Natural killer cell (primary cell): ENCODE measurements around the gene LMBR1. TPM values are rescaled to one million over a fixed set of nuclear protein-coding genes. Genes with fewer than 3 reads are reported as not detected.

Source experiments
- ATAC-seq, 3 donors: fragments of 150-1000 bp in 2 of 3; fragments of 200-7000 bp in 1 of 3; cut with Tn5 transposase; 1 replicate in 1 of 3; 2 replicates in 2 of 3; pipeline ENCODE4 v1.10.0; 2021; ENCODE audit warnings: mild to moderate bottlenecking in 2 of 3, moderate library complexity in 2 of 3
- DNase-seq, 2 donors: peaks; one replicate each; pipeline versions ENCODE4 v3.0.0 to v3.0.0-alpha.2; 2013 to 2021; ENCODE audit warnings: mixed read lengths in 1 of 2
- H3K27ac ChIP-seq: one replicate; pipeline ENCODE4 v1.5.1; 2013; ENCODE audit warnings: mild to moderate bottlenecking, low read length
- H3K27me3 ChIP-seq: one replicate; pipeline ENCODE4 v1.6.1; 2013; ENCODE audit warnings: low read length; ENCODE audit not compliant: control insufficient read depth, insufficient read depth
- H3K36me3 ChIP-seq: one replicate; pipeline ENCODE4 v1.6.1; 2013; ENCODE audit warnings: low read length; ENCODE audit not compliant: control insufficient read depth, insufficient read depth
- H3K4me1 ChIP-seq: one replicate; pipeline ENCODE4 v1.6.1; 2013; ENCODE audit warnings: low read length; ENCODE audit not compliant: control insufficient read depth, insufficient read depth
- H3K4me3 ChIP-seq: one replicate; pipeline ENCODE4 v1.5.1; 2013; ENCODE audit warnings: low read length
- H3K9me3 ChIP-seq: one replicate; pipeline ENCODE4 v1.6.1; 2013; ENCODE audit warnings: low read length; ENCODE audit not compliant: control insufficient read depth, insufficient read depth
- H3K27ac Mint-ChIP-seq, 2 donors: one replicate each; pipeline ENCODE4 v1.8.0; 2022; ENCODE audit warnings: mild to moderate bottlenecking in 2 of 2, mixed read lengths in 2 of 2, moderate library complexity in 1 of 2
- H3K27me3 Mint-ChIP-seq, 2 donors: one replicate each; pipeline ENCODE4 v1.8.0; 2022; ENCODE audit warnings: low read depth in 2 of 2, mixed read lengths in 2 of 2
- H3K36me3 Mint-ChIP-seq: one replicate; pipeline ENCODE4 v1.8.0; 2022; ENCODE audit warnings: mixed read lengths
- H3K4me1 Mint-ChIP-seq, 2 donors: one replicate each; pipeline ENCODE4 v1.8.0; 2022; ENCODE audit warnings: mixed read lengths in 2 of 2
- H3K4me3 Mint-ChIP-seq: one replicate; pipeline ENCODE4 v1.8.0; 2022; ENCODE audit warnings: mild to moderate bottlenecking, moderate library complexity, mixed read lengths
- H3K9me3 Mint-ChIP-seq, 2 donors: one replicate each; pipeline ENCODE4 v1.8.0; 2022; ENCODE audit warnings: mixed read lengths in 2 of 2
- WGBS: methylation state at CpG from one replicate; pipeline ENCODE4 v1.1.7; 2013; ENCODE audit warnings: missing lambda C conversion rate; ENCODE audit not compliant: insufficient coverage; 5-methylcytosine and 5-hydroxymethylcytosine counted together
- intact Hi-C: fragments of 100-400 bp; cut with micrococcal nuclease; formaldehyde crosslinking; loops from one replicate; pipeline ENCODE4 v1.14.2; 2022
- total RNA-seq, 4 donors: library from RNA; stranded (reverse); fragments of 120-200 nt in 1 of 4; gene quantifications; one replicate each; pipeline versions ENCODE4 v1.2.3 to v1.2.4, GENCODE V29; 2013 to 2022
- TF ChIP-seq, protein P1 (sequence below): fragments of 200-600 bp; IDR thresholded peaks from one replicate; pipeline ENCODE4 v1.8.0; 2022; ENCODE audit warnings: antibody characterized with exemption

LMBR1 gene
- total RNA-seq, 3 donors from 2014 or later (not counting 1 experiment from before 2014, with no cell fraction given): 60.4 to 71.7 (median 66.1) TPM

DNA sequence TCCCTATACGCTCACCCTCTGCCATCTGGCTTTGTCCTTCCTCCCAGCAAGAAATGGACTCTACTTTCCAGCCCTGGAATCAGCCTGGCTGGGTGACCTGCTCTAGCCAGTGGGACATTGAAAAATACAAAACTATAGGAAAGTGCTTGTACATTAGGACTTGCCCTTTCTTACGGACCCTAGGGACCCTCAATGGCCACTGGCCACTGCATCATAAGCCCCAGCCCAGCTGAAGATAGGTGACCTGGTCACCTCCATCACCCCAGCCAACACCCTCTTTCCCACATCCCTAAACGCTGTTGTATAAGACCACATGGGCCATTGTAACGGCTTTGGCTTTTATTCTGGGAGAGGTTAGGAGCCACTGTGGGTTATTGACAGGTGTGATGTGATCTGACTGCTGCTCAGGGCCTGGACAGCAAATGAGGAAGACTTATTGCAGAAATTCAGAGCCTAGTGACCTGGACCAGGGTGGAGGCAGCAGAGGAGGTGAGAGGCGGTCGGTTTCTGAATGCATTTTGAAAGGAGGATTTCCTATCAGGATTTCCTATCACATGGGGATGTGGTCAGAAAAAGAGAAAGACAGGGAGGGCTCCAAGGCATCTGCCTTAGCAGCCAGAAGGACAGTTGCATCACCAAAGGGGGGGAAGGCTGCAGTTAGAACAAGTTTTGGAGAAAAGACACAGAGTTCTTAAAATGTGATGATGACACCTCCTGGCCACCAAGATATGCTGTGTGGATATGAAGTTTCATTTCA, 2.2 kb upstream of the LMBR1 start:
- Mint-ChIP-seq H3K27me3 (peaks cover 0 to 5% of the 10 kb centered on the region in 2 donors), H3K4me3 (peak overlapping the region; percentile 89), H3K4me1 (peaks cover 19 to 40% of the 10 kb centered on the region in 2 donors), H3K9me3 (no peaks in the 10 kb centered on the region), H3K36me3 (no peaks in the 10 kb centered on the region), H3K27ac (peak overlapping the region; percentile 69 to 89)
- H3K9me3 ChIP-seq: no peaks in the 10 kb centered on the region
- no peaks in the 10 kb centered on the region for H3K27me3 ChIP-seq
- intact Hi-C loops: no loop called here
- H3K4me1 ChIP-seq: peaks cover 19% of the 10 kb centered on the region
- H3K36me3 ChIP-seq: no peaks in the 10 kb centered on the region
- no peak overlapping the region for H3K4me3 ChIP-seq
- no peak overlapping the region for H3K27ac ChIP-seq
- no peak for DNase-seq
- TF ChIP-seq, protein P1, sequence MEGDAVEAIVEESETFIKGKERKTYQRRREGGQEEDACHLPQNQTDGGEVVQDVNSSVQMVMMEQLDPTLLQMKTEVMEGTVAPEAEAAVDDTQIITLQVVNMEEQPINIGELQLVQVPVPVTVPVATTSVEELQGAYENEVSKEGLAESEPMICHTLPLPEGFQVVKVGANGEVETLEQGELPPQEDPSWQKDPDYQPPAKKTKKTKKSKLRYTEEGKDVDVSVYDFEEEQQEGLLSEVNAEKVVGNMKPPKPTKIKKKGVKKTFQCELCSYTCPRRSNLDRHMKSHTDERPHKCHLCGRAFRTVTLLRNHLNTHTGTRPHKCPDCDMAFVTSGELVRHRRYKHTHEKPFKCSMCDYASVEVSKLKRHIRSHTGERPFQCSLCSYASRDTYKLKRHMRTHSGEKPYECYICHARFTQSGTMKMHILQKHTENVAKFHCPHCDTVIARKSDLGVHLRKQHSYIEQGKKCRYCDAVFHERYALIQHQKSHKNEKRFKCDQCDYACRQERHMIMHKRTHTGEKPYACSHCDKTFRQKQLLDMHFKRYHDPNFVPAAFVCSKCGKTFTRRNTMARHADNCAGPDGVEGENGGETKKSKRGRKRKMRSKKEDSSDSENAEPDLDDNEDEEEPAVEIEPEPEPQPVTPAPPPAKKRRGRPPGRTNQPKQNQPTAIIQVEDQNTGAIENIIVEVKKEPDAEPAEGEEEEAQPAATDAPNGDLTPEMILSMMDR: no peak
- 39% methylated on average over 6 of the region's 6 CpGs for WGBS
- ATAC-seq: no peak

DNA sequence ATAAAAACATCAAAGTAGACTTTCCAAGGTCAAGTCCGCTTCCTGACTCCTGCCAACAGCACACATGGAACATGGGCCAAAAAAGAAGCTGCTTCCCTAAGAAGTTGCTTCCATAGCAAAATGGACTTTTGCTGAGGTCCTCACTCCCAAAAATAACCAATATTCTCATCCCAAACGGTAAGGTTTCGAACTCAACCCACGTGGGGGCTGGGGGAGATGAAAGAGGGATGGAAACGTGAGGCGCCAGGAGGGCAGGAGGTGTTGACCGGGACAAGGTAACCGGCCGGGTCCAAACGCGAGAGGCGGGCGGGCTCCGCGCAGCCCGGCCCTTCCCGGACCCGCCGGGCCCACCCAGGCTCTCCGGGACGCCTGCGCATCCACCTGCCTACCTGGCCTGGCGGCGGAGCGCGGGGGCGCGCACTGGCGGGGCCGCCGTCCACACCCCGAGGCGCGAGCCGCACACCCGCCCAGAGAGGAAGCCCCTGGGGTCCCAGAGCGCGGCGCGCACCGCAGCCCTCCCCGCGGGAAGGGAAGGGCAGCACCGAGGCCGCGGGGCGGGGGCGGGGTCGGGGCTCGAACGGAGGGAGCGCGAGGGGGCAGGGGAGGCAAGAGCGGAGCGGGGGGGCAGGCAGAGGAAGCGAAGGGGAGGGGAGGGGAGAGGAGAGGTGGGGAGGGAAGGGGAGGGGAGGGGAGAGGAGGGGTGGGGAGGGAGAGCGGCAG, 742 bp downstream of the LMBR1 start:
- intact Hi-C loops: loop anchor here (2.0 to 5.0 kb wide), 2 partner anchors 247 to 1595 kb away; partner anchors contain the start of genes INSIG1 and UBE3C
- peaks cover 19 to 40% of the 10 kb centered on the region in 2 donors for H3K4me1 Mint-ChIP-seq

DNA sequence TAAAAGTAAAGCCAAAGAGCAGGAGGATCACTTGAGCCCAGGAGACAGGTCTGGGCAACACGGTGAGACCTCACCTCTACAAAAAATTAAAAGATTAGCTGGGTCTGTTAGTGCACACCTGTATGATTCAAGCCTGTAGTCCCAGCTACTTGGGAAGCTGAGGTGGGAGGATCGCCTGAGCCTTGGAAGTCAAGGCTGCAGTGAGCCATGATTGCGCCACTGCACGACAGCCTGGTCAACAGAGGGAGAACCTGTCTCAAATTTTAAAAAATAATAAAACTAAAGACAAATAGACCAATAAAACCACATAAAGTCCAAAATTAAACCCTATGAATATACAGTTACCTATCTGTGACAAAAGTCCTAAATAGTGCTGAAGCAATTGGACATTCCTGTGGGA, 3.2 kb downstream of the LMBR1 start:
- no peaks in the 10 kb centered on the region for H3K27me3 Mint-ChIP-seq
- no peaks in the 10 kb centered on the region for H3K36me3 Mint-ChIP-seq
- intact Hi-C loops: loop anchor here (5.0 kb wide), 1 partner anchor 1592 kb away; the partner anchor contains the start of gene INSIG1
- no peaks in the 10 kb centered on the region for H3K9me3 Mint-ChIP-seq
- Histone ChIP-seq H3K4me3 (no peak overlapping the region), H3K36me3 (no peaks in the 10 kb centered on the region), H3K4me1 (peaks cover 14% of the 10 kb centered on the region), H3K27ac (no peak overlapping the region), H3K9me3 (no peaks in the 10 kb centered on the region), H3K27me3 (no peaks in the 10 kb centered on the region)
- H3K27ac Mint-ChIP-seq: no peak overlapping the region
- peaks cover 11 to 21% of the 10 kb centered on the region in 2 donors for H3K4me1 Mint-ChIP-seq
- no peak for ATAC-seq
- WGBS: 95% methylated on average over 4 of the region's 4 CpGs
- TF ChIP-seq, protein P1: no peak
- no peak for DNase-seq
- H3K4me3 Mint-ChIP-seq: peak overlapping the region; percentile 18

More for the DNA sequence above, 742 bp downstream of the LMBR1 start:
- Histone ChIP-seq H3K4me1 (peaks cover 19% of the 10 kb centered on the region), H3K27me3 (no peaks in the 10 kb centered on the region), H3K36me3 (no peaks in the 10 kb centered on the region), H3K9me3 (no peaks in the 10 kb centered on the region), H3K4me3 (peak overlapping the region; percentile 33), H3K27ac (peak overlapping the region; percentile 29)
- Mint-ChIP-seq H3K27me3 (no peaks in the 10 kb centered on the region), H3K4me3 (peak overlapping the region; percentile 97), H3K36me3 (no peaks in the 10 kb centered on the region), H3K9me3 (no peaks in the 10 kb centered on the region), H3K27ac (peak overlapping the region; percentile 87 to 96)
- DNase-seq (peak; percentile 61 to 77), ATAC-seq (peak; percentile 25 to 33 (median 27))
- TF ChIP-seq, protein P1: no peak
- 2% methylated on average over 48 of the region's 57 CpGs for WGBS
